Hypothalamus (tissue), 51 donors: ENCODE measurements around the gene GGT5.
A peak's percentile ranks its signal among the peaks of the same experiment; 100 is the strongest.
"Not testable (repeated sequence)": the region's sequence is repeated elsewhere in the genome, so short reads cannot be mapped to it uniquely, and the experiment has no call there.

Experiments
- DNase-seq, 51 donors: peaks; one replicate each; lab custom pipeline; 2025; lab: John Stamatoyannopoulos, UW

Gene GGT5

GRCh38 chr22:24264329-24264896 is 19.5 kb upstream of the GGT5 start:
- DNase-seq: not testable (repeated sequence)

GRCh38 chr22:24263479-24263878 is 18.6 kb upstream of the GGT5 start:
- DNase-seq: not testable (repeated sequence)

- not testable (repeated sequence) for DNase-seq
Observed at GRCh38 chr22:24262185-24262749, 17.4 kb upstream of the GGT5 start.

- peak in 22 of 51 donors; percentile 9 to 69 (median 34) for DNase-seq
Observed at GRCh38 chr22:24259459-24259858, 14.6 kb upstream of the GGT5 start.

- not testable (repeated sequence) for DNase-seq
Observed at GRCh38 chr22:24256736-24257135, 11.9 kb upstream of the GGT5 start.

GRCh38 chr22:24256136-24256535 is 11.3 kb upstream of the GGT5 start:
- not testable (repeated sequence) for DNase-seq

- DNase-seq: not testable (repeated sequence)
Observed at GRCh38 chr22:24253126-24253525, 8.2 kb upstream of the GGT5 start.

- not testable (repeated sequence) for DNase-seq
Observed at GRCh38 chr22:24251286-24251685, 6.4 kb upstream of the GGT5 start.

GRCh38 chr22:24249413-24249812 is 4.5 kb upstream of the GGT5 start:
- DNase-seq: not testable (repeated sequence)

GRCh38 chr22:24248611-24249010 is 3.7 kb upstream of the GGT5 start:
- DNase-seq: not testable (repeated sequence)

GRCh38 chr22:24247564-24248344 is 2.9 kb upstream of the GGT5 start:
- peak in 50 of 51 donors; percentile 12 to 94 (median 76) for DNase-seq

GRCh38 chr22:24247011-24247507 is 2.2 kb upstream of the GGT5 start:
- DNase-seq: no peak

- DNase-seq: peak in 12 of 51 donors; percentile 7 to 69 (median 18)
Observed at GRCh38 chr22:24245584-24246561, 991 bp upstream of the GGT5 start.

GRCh38 chr22:24244144-24244787 is 616 bp downstream of the GGT5 start:
- no peak for DNase-seq

GRCh38 chr22:24243417-24243816 is 1.5 kb downstream of the GGT5 start:
- peak in 2 of 51 donors; percentile 8 to 29 for DNase-seq

- not testable (repeated sequence) for DNase-seq
Observed at GRCh38 chr22:24240985-24241692, 3.7 kb downstream of the GGT5 start.

GRCh38 chr22:24240381-24240780 is 4.5 kb downstream of the GGT5 start:
- DNase-seq: no peak

- DNase-seq: not testable (repeated sequence)
Observed at GRCh38 chr22:24238101-24238694, 6.7 kb downstream of the GGT5 start.

GRCh38 chr22:24236656-24237055 is 8.2 kb downstream of the GGT5 start:
- no peak for DNase-seq
